ENCODE results near the gene KRT222.

Gene KRT222

GRCh38 chr17:40610359-40610758 lies 54.6 kb downstream of the KRT222 start:
- TF ChIP-seq EZH2 (IDR thresholded peaks at IDR 0.05): no peak
- no peak for TF ChIP-seq FOXP2 (optimal IDR thresholded peaks at IDR 0.05; ENCODE audit: control extremely low read depth, extremely low read length, insufficient read depth)
- no peak overlapping the region for H3K27ac ChIP-seq
- DNase-seq (ENCODE audit: low read depth, low spot score): no peak
- H3K4me3 ChIP-seq: no peak overlapping the region
- no peaks in the 10 kb centered on the region for H3K36me3 ChIP-seq (ENCODE audit: insufficient read depth, low read length)
- H3K9me3 ChIP-seq (ENCODE audit: low read depth, low read length): no peaks in the 10 kb centered on the region
- H3K9ac ChIP-seq (ENCODE audit: insufficient read length): no peak overlapping the region

GRCh38 chr17:40608061-40608581 lies 56.9 kb downstream of the KRT222 start:
- H3K4me3 ChIP-seq: no peak overlapping the region
- TF ChIP-seq POLR2AphosphoS5 (IDR thresholded peaks at IDR 0.05; ENCODE audit: borderline replicate concordance, low read depth, low read length) (no peak), FOXP2 (optimal IDR thresholded peaks at IDR 0.05; ENCODE audit: control extremely low read depth, extremely low read length, insufficient read depth) (no peak), EZH2 (IDR thresholded peaks at IDR 0.05) (no peak)
- H3K36me3 ChIP-seq (ENCODE audit: insufficient read depth, low read length): no peaks in the 10 kb centered on the region

GRCh38 chr17:40607641-40608040 lies 57.3 kb downstream of the KRT222 start:
- Histone ChIP-seq H3K36me3 (ENCODE audit: insufficient read depth, low read length) (no peaks in the 10 kb centered on the region), H3K9me3 (ENCODE audit: low read depth, low read length) (no peaks in the 10 kb centered on the region), H3K4me3 (no peak overlapping the region), H3K9ac (ENCODE audit: insufficient read length) (no peak overlapping the region), H3K27ac (no peak overlapping the region)
- TF ChIP-seq FOXP2 (optimal IDR thresholded peaks at IDR 0.05; ENCODE audit: control extremely low read depth, extremely low read length, insufficient read depth) (no peak), EZH2 (IDR thresholded peaks at IDR 0.05) (no peak), POLR2AphosphoS5 (IDR thresholded peaks at IDR 0.05; ENCODE audit: borderline replicate concordance, low read depth, low read length) (no peak)
- no peak for DNase-seq (ENCODE audit: low read depth, low spot score)

More at GRCh38 chr17:40608061-40608581, 56.9 kb downstream of the KRT222 start:
- DNase-seq (ENCODE audit: low read depth, low spot score): no peak
- H3K27ac ChIP-seq: no peak overlapping the region
- H3K9me3 ChIP-seq (ENCODE audit: low read depth, low read length): no peaks in the 10 kb centered on the region
- H3K9ac ChIP-seq (ENCODE audit: insufficient read length): no peak overlapping the region

- H3K27ac ChIP-seq: no peak overlapping the region
- no peaks in the 10 kb centered on the region for H3K36me3 ChIP-seq (ENCODE audit: insufficient read depth, low read length)
- TF ChIP-seq FOXP2 (optimal IDR thresholded peaks at IDR 0.05; ENCODE audit: control extremely low read depth, extremely low read length, insufficient read depth): no peak
- no peak for TF ChIP-seq POLR2AphosphoS5 (IDR thresholded peaks at IDR 0.05; ENCODE audit: borderline replicate concordance, low read depth, low read length)
- TF ChIP-seq EZH2 (IDR thresholded peaks at IDR 0.05): no peak
- H3K9me3 ChIP-seq (ENCODE audit: low read depth, low read length): no peaks in the 10 kb centered on the region
- DNase-seq (ENCODE audit: low read depth, low spot score): no peak
- H3K9ac ChIP-seq (ENCODE audit: insufficient read length): no peak overlapping the region
- no peak overlapping the region for H3K4me3 ChIP-seq
These were observed 58.2 kb downstream of the KRT222 start for GRCh38 chr17:40606548-40607353.

GRCh38 chr17:40605306-40605705 lies 59.7 kb downstream of the KRT222 start:
- H3K9me3 ChIP-seq (ENCODE audit: low read depth, low read length): no peaks in the 10 kb centered on the region
- H3K4me3 ChIP-seq: no peak overlapping the region
- DNase-seq (ENCODE audit: low read depth, low spot score): no peak
- no peak overlapping the region for H3K9ac ChIP-seq (ENCODE audit: insufficient read length)
- no peak for TF ChIP-seq FOXP2 (optimal IDR thresholded peaks at IDR 0.05; ENCODE audit: control extremely low read depth, extremely low read length, insufficient read depth)
- no peak for TF ChIP-seq EZH2 (IDR thresholded peaks at IDR 0.05)
- TF ChIP-seq POLR2AphosphoS5 (IDR thresholded peaks at IDR 0.05; ENCODE audit: borderline replicate concordance, low read depth, low read length): no peak
- no peak overlapping the region for H3K27ac ChIP-seq
- H3K36me3 ChIP-seq (ENCODE audit: insufficient read depth, low read length): no peaks in the 10 kb centered on the region

Data from SK-N-MC (cell line).